Coronary artery (tissue), 2 donors: ENCODE measurements around the gene OSBPL2.
A peak's percentile ranks its signal among the peaks of the same experiment; 100 is the strongest.

ENCODE experiments used
- DNase-seq: peaks from one replicate; pipeline ENCODE4 v3.0.0-alpha.2; 2017; ENCODE audit warnings: low spot score
- H3K27ac ChIP-seq, 2 donors: fragments of 200-600 bp; sonication (generic); one replicate each; pipeline ENCODE4 v1.5.1; 2016 to 2019
- H3K4me3 ChIP-seq: fragments of 200-600 bp; sonication (generic); 2 replicates; pipeline ENCODE4 v1.5.1; 2016; ENCODE audit warnings: mild to moderate bottlenecking, moderate library complexity
- CTCF ChIP-seq: fragments of 200-600 bp; sonication (generic); IDR thresholded peaks from one replicate; pipeline ENCODE4 v1.5.1; 2019; ENCODE audit warnings: antibody characterized with exemption

OSBPL2 gene

GRCh38 chr20:62306414-62307187 lies 68.3 kb downstream of the OSBPL2 start:
- no peak for TF ChIP-seq CTCF
- no peak for DNase-seq
- H3K4me3 ChIP-seq: no peak overlapping the region
- H3K27ac ChIP-seq: no peak overlapping the region

DNA sequence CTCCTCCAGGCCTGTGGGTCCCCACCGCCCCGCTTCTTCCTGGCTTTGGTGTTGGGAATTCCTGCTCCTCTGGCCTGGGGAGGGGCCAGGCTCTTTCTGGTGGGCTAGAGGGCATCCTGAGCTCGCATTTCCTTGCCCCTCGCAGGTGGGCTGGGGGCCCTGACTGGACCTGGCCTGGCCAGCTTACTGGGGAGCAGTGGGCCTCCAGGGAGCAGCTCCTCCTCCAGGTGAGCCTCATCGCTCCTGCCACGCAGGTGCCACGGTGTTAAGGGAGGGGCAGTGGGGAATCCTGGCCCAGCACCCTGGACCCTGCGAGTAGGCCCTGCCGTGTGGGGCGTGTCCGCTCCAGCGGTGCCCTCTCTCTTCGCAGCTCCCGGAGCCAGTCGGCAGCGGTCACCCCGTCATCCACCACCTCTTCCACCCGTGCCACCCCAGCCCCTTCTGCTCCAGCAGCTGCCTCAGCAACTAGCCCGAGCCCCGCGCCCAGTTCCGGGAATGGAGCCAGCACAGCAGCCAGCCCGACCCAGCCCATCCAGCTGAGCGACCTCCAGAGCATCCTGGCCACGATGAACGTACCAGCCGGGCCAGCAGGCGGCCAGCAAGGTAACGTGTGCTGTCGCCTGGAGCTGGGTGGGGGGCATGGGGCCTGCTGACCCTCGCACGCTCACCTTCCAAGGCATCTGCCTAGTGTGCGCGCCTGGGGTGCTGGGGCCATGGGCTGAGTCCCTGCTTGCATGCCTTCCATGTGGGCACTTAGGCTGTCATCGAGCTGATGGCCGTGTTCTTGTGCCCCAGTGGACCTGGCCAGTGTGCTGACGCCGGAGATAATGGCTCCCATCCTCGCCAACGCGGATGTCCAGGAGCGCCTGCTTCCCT lies 69.1 kb downstream of the OSBPL2 start:
- Histone ChIP-seq H3K4me3 (no peak overlapping the region), H3K27ac (no peak overlapping the region)
- no peak for TF ChIP-seq CTCF
- no peak for DNase-seq

GRCh38 chr20:62308102-62308822 lies 69.9 kb downstream of the OSBPL2 start:
- DNase-seq: no peak
- TF ChIP-seq CTCF: no peak
- Histone ChIP-seq H3K27ac (no peak overlapping the region), H3K4me3 (no peak overlapping the region)

- TF ChIP-seq CTCF: no peak
- H3K27ac ChIP-seq: peak overlapping the region in 1 of 2 donors; percentile 11
- no peak for DNase-seq
- no peak overlapping the region for H3K4me3 ChIP-seq
These were observed 71.0 kb downstream of the OSBPL2 start for GRCh38 chr20:62309198-62309944.

- Histone ChIP-seq H3K27ac (peak overlapping the region in 1 of 2 donors; percentile 40), H3K4me3 (no peak overlapping the region)
- DNase-seq: no peak
- no peak for TF ChIP-seq CTCF
These were observed 71.8 kb downstream of the OSBPL2 start for GRCh38 chr20:62309947-62310756.

DNA sequence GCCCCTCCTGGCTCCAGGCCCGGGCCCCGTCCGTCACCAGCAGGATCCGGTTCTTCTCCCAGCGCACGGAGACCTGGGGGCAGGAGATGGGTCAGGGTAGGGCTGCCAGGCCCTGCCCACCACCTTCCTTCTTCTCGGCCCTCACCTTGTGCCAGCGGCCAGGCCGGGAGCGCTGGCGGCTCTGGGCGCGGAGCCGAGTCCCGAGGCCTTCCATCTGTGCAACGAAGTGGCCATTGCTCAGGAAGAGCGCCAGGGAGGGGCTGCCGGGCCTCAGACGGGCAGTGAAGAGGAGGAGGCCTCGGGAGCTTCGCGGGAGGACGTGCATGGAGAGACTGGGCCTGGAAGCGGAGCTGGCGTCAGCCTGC lies 72.4 kb downstream of the OSBPL2 start:
- Histone ChIP-seq H3K27ac (peak overlapping the region in 1 of 2 donors; percentile 40), H3K4me3 (no peak overlapping the region)
- no peak for DNase-seq
- no peak for TF ChIP-seq CTCF
